Right atrium auricular region (tissue), 2 donors: ENCODE measurements around the gene RNPEPL1. TPM values are rescaled to one million over a fixed set of nuclear protein-coding genes. Genes with fewer than 3 reads are reported as not detected.

Source experiments
- DNase-seq: peaks from one replicate; pipeline ENCODE4 v3.0.0-alpha.2; 2019; ENCODE audit warnings: low spot score
- H3K27ac ChIP-seq, 2 donors: fragments of 200-600 bp; sonication (generic); 1 replicate in 1 of 2; 2 replicates in 1 of 2; pipeline ENCODE4 v1.5.1; 2016 to 2019
- H3K27me3 ChIP-seq, 2 donors: fragments of 200-600 bp; sonication (generic); one replicate each; pipeline versions ENCODE4 v1.5.1 to v1.6.0; 2017 to 2019
- H3K36me3 ChIP-seq: fragments of 200-600 bp; sonication (generic); one replicate; pipeline ENCODE4 v1.5.1; 2016
- H3K4me1 ChIP-seq, 2 donors: fragments of 200-600 bp; sonication (generic); one replicate each; pipeline versions ENCODE4 v1.5.1 to v1.6.0; 2017 to 2019
- H3K4me3 ChIP-seq, 2 donors: fragments of 200-600 bp; sonication (generic); 1 replicate in 1 of 2; 2 replicates in 1 of 2; pipeline ENCODE4 v1.5.1; 2017 to 2019; ENCODE audit warnings: mild to moderate bottlenecking in 1 of 2, moderate library complexity in 1 of 2
- H3K9me3 ChIP-seq, 2 donors: fragments of 200-600 bp; sonication (generic); one replicate each; pipeline ENCODE4 v1.5.1; 2019
- total RNA-seq, 2 donors: library from RNA; depleted of rRNA; stranded (reverse); fragments of >200 nt; gene quantifications; one replicate each; pipeline ENCODE4 v1.1.0, GENCODE V29; 2016
- TF ChIP-seq, protein P1 (sequence below), 2 donors: fragments of 200-600 bp; sonication (generic); IDR thresholded peaks; one replicate each; pipeline ENCODE4 v1.5.1; 2019; ENCODE audit warnings: antibody characterized with exemption in 2 of 2

The RNPEPL1 gene
- total RNA-seq, 2 donors from 2014 or later, result 62.0 to 76.3 TPM

DNA sequence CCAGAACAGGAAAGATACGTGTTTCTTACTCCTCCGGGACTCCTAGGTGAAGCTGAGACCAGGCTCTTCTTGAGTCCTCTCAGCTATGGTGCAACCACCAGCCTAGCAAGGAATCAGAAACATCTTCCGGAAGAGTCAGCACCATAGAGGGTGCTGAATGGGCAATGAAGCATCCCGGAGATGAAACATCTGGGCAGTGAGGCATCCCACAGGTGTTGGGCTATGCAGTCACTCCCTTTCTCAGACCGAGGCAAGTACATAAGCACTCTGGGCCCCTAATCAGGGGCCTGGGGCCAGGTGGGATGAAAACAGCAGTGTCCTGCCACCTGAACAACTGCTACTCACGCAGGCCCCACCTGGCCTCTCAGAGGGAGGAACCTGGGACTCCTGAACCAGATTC lies 16.8 kb downstream of the RNPEPL1 start:
- H3K4me1 ChIP-seq, result peaks cover 0 to 48% of the 10 kb centered on the region in 2 donors
- H3K27ac ChIP-seq, result peak overlapping the region in 1 of 2 donors; percentile 98
- TF ChIP-seq, protein P1, sequence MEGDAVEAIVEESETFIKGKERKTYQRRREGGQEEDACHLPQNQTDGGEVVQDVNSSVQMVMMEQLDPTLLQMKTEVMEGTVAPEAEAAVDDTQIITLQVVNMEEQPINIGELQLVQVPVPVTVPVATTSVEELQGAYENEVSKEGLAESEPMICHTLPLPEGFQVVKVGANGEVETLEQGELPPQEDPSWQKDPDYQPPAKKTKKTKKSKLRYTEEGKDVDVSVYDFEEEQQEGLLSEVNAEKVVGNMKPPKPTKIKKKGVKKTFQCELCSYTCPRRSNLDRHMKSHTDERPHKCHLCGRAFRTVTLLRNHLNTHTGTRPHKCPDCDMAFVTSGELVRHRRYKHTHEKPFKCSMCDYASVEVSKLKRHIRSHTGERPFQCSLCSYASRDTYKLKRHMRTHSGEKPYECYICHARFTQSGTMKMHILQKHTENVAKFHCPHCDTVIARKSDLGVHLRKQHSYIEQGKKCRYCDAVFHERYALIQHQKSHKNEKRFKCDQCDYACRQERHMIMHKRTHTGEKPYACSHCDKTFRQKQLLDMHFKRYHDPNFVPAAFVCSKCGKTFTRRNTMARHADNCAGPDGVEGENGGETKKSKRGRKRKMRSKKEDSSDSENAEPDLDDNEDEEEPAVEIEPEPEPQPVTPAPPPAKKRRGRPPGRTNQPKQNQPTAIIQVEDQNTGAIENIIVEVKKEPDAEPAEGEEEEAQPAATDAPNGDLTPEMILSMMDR (IDR thresholded peaks at IDR 0.05), result no peak
- DNase-seq, result no peak
- H3K9me3 ChIP-seq, result no peaks in the 10 kb centered on the region
- no peaks in the 10 kb centered on the region for H3K27me3 ChIP-seq
- peaks cover 3% of the 10 kb centered on the region for H3K36me3 ChIP-seq
- H3K4me3 ChIP-seq, result peak overlapping the region; percentile 85 to 97

DNA sequence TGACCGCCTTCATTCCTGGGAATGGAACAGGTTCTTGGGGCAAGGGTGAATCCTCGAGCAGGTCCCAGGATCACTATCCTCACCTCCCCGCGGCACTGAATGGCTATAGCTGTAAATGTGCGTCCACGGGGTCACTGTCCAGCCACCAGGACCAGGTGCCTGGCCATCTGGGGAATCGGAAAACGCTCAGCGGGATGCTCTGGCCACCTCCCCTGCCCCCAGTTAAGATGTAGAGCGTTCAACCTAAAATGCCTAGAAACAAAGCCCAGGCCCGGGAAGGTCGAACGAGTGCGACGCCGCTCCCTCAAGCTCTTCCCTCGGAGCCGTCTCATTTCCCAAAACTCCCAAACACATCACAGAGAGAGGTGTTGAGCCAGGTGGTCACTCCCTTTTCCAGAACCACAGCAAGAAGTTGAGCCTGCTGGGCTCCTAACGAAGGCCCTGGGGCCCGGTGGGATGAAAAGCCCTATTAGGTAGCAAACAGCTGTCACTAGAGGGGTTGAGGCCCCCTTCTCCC lies 17.5 kb downstream of the RNPEPL1 start:
- Histone ChIP-seq H3K27ac (peak overlapping the region; percentile 97 to 98), H3K4me1 (peaks cover 0 to 45% of the 10 kb centered on the region in 2 donors), H3K9me3 (no peaks in the 10 kb centered on the region), H3K4me3 (peak overlapping the region; percentile 85 to 97), H3K36me3 (peaks cover 4% of the 10 kb centered on the region), H3K27me3 (no peaks in the 10 kb centered on the region)
- TF ChIP-seq, protein P1 (IDR thresholded peaks at IDR 0.05), result no peak
- DNase-seq, result no peak

DNA sequence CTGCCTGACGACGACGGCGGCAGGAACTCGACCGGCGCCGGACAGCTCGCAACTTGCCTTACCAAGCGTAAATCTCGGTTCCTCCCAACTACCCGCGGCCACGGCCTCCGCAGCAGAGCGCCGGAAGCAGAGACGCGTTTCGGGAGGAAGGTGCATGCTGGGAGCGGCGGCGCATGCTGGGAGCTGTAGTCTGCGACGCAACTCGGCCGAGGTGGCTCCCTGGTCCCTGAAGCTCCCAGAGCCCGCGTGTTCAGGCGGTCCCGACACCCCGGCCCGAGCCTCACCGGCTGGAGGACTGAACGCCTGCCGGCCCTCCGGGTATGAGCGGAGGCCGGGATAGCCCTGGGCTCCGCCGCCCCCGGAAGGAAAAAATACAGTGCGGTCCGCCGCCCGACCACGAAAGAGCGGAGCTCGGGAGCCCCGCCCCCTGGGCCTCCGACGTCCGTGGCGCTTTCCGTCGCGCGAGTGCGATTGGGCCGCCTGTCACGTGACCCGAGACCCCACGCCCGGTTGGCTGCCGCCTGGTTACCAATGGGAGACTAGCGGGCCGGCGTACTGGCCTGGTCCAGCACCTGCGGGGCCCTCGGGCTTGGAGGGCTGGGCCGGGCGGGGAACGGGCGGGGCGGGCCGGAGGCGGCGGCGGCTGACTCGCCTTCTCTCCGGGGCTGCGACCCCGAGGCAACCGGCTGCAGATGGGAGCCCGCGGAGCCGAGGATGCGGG lies 18.1 kb downstream of the RNPEPL1 start, which contains the start of gene CAPN10:
Gene CAPN10, plus strand, starts transcription at position 537 of the 721 bp plus-strand sequence. Its CDS starts 178 bp downstream, at position 715.
- TF ChIP-seq, protein P1 (IDR thresholded peaks at IDR 0.05), result no peak
- Histone ChIP-seq H3K27me3 (no peaks in the 10 kb centered on the region), H3K36me3 (peaks cover 9% of the 10 kb centered on the region), H3K27ac (peak within 1 kb of the TSS; percentile 97 to 98), H3K4me1 (peaks cover 0 to 44% of the 10 kb centered on the region in 2 donors), H3K9me3 (no peaks in the 10 kb centered on the region), H3K4me3 (peak within 1 kb of the TSS; percentile 85 to 97)
- peak; percentile 99 for DNase-seq

DNA sequence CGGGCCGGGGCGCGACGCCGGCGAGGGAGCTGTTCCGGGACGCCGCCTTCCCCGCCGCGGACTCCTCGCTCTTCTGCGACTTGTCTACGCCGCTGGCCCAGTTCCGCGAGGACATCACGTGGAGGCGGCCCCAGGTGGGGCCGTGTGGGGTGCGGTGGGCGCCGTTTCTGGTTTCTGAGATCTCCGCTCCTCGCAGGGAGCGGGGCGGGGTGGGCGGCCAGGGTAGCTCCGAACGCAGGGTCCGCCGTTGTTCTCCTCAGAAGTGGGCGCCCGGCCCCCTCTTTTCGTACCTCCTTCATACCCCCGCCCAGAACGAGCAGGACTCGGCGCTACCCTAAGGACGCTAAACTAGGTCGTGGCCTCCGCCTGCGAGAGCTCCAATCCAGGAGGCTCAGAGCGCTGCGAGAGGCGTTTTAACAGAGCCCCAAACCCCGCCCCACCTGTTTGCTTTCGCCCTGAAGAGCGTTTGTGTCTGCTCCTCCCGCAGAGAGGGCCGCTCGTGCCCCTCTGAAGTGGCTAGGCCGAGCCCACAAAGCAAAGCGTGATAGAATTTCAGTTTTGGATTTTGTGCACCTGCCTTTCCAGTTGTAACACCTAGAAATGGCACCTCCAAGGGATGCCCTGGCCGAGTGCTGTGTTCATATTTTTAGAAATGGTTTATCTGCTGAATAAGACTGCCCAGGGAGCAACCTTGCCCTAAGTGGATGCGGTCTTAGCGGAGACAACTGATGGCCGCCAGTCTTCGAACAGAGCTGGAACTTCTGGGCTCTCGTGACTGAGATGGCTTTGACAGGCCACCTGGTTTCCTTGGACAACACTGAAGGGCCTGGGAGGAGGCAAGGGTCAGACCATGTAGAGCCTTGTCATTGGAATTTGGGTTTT lies 18.9 kb downstream of the RNPEPL1 start:
- Histone ChIP-seq H3K4me1 (peaks cover 0 to 44% of the 10 kb centered on the region in 2 donors), H3K36me3 (peaks cover 9% of the 10 kb centered on the region), H3K27ac (peak overlapping the region; percentile 97 to 98), H3K4me3 (peak overlapping the region; percentile 85 to 97), H3K27me3 (no peaks in the 10 kb centered on the region), H3K9me3 (no peaks in the 10 kb centered on the region)
- TF ChIP-seq, protein P1 (IDR thresholded peaks at IDR 0.05), result no peak
- DNase-seq, result no peak

DNA sequence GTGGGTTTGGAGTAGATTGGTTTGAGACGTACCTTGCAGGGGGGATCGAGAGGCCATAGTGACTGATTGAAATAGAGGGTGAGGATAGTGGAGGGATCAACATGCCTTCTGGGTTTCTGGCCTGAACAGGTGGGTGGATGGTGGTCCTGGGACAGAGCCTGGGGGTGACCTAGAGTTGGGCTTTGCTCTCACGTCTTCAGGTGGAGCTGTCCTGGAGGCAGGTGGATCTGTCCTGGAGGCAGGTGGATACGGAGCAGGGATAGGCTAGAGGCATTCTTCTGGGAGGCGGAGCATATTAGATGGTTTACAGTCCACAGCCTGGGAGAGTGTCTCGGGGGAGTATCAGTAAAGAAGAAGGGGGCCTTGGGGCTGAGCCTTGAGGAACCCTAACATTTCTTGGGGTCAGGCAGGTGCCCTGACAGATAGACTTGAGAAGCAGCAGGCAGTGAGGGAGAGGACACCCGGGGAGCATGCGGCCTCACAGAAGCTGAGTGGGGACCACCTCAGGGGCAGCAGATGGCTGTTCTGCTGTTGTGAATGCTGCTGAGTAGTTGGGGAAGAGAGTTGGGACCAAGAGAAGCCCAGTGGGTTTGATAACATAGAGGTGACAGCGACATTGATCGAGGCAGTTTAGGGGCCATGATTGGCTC lies 19.8 kb downstream of the RNPEPL1 start:
- DNase-seq, result no peak
- no peaks in the 10 kb centered on the region for H3K9me3 ChIP-seq
- H3K4me1 ChIP-seq, result peaks cover 0 to 48% of the 10 kb centered on the region in 2 donors
- H3K27ac ChIP-seq, result no peak overlapping the region
- H3K27me3 ChIP-seq, result no peaks in the 10 kb centered on the region
- no peak overlapping the region for H3K4me3 ChIP-seq
- H3K36me3 ChIP-seq, result peaks cover 9% of the 10 kb centered on the region
- TF ChIP-seq, protein P1 (IDR thresholded peaks at IDR 0.05), result no peak
